GM19468 (cell line): Measurements from ENCODE around the gene ANKS1B.
"Not testable (repeated sequence)": the region's sequence is repeated elsewhere in the genome, so short reads cannot be mapped to it uniquely, and the experiment has no call there.

ENCODE experiments used
- ATAC-seq: cut with Tn5 transposase; IDR thresholded peaks from one replicate; pipeline ENCODE4 v1.9.1; 2021; ENCODE audit warnings: mild to moderate bottlenecking, moderate library complexity, moderate number of reproducible peaks; ENCODE audit not compliant: unreplicated experiment; ENCODE audit errors: extremely low read depth

The ANKS1B gene

DNA sequence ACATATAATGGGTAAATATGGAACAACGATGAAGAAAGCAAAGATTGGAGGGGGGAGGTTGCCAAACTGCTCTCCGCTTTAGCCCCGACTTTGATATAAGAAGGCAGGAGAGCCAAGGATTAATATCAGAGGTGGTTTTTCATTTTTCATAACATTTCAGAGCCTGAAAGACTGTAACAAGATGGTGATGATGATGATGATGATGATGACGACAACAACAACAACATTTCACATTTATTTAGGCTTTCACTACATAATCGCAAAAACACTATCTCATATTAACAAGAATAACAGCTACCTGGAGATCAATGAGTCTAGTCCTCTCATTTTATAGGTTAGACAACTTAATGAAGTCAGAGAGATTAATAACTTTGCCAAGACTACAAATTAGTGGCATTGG, 86.1 kb downstream of the ANKS1B start:
- no peak for ATAC-seq

DNA sequence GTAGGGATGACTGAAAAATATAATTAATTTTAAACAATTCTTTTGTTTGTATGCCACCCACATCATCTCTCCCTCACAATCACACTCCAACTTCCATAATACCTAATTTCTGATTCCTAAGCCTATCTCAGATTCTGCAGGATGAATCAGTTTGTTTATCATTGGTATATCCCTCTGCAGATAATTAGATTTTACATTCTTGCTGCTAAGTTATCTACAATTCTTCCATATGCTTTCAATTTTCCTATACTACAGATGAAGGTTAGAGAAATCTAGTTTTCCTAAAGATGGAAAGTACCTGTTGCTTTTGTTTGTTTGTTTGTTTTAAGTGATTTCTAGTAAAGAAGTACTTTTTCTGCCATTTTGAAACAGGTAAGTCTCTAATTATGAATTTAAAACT, 105.3 kb downstream of the ANKS1B start:
- no peak for ATAC-seq

DNA sequence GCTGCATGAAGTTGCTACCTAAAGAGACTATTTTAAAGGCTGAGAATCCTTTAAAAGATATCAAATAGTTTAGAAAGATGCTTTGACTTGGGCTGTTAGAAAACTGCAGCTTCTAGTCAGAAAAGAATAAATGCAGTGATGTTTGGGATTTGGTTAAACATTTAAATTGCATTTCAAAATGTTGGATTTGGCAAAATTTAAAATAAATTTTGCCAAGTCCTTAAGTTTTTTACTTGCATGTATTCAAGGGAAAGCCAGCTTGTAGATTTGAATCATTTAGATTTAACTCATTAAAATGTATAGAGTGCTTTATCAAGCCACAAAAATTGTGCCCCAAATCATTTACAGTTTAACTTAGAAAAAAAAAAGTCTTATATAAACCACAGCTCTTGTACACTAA, 109.7 kb downstream of the ANKS1B start:
- no peak for ATAC-seq

DNA sequence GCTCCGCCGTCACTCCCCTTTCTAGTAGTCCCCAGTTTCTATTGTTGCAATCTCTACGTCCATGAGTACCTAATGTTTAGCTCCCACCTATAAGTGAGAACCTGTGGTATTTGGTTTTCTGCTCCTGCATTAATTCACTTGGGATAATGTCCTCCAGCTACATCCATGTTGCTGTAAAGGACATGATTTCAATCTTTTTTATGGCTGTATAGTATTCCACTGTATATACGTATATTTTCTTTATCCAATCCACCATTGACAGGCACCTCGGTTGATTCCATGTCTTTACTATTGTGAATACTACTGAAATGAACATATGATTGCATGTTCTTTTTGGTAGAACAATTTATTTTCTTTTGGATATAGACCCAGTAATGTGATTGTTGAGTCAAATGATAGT, 114.7 kb downstream of the ANKS1B start:
- ATAC-seq: no peak

DNA sequence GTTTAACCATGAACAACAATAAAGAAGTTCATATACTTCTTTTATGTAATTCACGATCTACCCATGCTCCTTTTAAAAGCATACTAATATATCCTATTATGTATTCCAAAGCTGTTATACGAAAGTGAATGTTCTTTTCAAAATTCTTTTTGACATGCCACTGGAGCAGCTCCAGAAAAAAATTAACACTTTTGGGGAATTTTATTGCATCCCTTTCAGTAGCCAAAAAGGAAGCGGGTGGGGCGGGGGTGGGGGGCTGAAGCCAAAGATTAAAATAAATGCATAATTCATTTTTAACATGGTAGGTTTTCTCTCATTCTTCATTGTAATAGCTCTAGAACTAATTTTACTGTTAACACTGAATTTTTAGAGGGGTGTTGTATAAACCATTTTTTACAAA, 123.0 kb downstream of the ANKS1B start:
- no peak for ATAC-seq

DNA sequence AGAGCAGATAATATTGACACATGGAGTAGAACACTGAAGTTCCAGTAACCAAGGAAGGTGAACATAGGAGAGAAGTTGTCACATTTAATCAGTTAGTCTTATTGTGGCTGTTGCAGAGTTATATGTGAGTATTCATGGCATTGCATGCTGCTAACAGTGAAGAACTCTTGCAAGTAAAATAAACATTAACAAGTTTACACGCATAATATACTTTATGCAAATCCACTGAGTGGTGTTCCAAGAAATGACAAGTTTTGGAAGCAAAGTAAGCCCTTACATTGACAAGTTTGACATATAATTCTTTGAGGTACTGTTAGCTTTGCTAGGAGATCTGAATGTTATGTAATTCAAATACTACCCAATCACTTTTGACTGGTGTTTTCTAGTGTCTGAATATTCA, 125.6 kb downstream of the ANKS1B start:
- ATAC-seq: no peak

DNA sequence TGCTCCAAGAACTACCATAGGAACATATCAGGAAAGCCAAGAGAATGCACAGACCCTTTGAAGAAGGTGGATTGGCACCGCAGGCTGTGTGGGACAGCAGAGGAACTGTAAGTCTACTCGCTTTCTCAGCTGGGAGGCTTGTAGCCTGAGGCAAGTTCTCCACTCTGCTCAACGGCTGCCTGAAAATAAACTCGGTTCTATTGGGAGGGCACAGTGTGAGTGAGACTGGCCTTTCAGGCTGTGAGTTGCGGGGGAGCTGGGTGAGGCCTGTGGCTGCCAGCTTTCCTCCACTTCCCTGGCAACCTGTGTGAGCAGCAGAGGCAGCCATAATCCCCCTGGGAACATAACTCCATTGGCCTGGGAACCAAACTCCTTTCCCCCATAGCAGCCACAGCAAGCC, 132.1 kb downstream of the ANKS1B start:
- ATAC-seq: no peak

DNA sequence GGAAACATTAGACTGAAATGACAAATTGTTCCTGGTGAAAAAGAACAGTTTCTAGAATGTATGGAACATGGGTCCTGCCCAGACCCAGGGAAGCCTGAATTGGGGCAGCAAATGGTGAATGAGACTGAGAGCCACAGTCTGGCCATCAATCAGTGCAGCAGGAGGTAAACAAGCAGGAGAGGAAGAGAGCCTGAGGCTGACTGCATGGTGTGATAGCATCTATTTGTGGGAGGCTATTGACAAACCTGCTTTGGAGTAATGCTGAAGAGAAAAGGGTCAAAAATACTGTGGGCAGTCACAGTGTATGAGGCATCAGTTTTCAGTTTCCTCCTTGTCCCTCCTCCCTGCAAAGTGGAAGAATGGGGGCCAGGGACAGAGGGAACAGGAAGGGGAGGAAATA, 136.8 kb downstream of the ANKS1B start:
- ATAC-seq: no peak

DNA sequence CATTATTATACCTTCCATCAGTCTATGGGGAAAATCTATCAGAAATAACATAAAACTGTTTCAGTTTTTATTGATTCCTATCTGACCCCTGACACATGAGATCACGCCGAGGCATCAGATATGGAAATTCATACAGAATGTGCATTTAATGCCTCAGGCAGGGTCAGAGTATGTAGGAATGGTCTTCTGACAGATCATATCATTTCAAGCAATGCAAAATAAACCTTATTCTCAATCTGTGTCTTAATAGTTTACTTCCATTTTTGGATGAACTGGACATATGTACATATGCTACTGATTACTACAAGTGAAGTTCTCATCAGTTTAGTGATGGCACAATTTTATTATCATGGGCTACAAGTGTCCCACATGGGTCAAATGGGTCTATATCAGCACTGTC, 150.0 kb downstream of the ANKS1B start:
- ATAC-seq: no peak

DNA sequence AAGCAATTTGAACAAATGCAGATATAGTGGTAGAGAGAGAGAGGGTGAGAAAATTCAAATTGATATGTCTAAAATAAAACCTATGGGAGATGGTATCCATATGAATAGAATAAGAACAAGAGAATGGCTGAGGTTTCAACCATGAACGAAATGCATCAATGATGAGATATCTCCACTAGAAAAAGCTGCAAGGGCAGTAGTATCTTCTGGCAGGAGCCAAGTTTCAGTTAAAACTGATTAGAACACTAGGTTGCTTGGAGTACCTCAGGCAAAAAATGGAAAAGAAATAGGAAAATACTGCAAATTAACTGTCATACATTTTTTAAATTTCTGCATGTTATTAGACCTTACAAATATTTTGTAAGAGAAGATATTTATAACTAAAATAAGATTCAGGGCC, 151.3 kb downstream of the ANKS1B start:
- no peak for ATAC-seq

DNA sequence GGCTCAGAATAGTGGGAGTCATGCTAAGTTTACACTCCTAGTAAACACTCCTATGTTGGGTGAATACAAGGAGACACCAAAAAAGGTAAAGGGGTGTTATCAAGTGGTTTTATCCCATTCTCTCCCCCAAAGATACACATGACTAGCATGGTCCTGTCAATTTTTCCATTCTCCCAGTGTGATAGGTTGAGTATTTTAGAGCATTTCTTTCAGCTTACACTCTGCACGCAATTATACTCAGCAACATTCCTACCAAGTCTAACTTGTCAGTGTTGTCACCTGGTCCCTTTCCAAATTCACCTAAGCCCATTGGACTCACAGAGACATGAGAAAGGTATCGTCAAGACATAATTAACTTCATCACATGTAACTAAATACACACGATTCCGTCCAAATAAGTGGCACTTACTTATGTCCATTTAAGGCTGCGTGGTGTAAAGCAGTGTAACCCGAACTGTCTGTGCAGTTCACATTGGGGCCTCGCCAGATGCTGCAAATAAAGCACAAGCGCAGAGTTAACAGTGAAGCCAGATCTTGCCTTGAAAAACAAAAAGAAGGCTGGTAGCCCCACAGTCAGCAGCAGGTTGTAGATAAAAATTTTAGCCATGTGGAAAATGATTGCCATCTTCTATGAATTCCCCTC, 159.7 kb downstream of the ANKS1B start:
- ATAC-seq: no peak

DNA sequence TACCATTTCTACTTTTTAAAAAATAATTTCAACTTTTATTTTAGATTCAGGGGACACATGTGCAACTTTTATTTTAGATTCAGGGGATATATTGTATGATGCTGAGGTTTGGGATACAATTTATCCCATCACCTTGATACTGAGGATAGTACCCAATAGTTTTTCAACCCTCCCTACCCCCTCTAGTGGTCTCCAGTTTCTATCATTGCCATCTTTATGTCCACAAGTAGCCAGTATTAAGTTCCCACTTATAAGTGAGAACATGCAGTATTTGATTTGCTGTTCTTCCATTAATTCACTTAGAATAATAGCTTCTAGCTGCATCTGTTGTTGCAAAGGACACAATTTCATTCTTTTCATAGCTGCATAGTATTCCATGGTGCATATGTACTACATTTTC, 162.5 kb downstream of the ANKS1B start:
- ATAC-seq: no peak

DNA sequence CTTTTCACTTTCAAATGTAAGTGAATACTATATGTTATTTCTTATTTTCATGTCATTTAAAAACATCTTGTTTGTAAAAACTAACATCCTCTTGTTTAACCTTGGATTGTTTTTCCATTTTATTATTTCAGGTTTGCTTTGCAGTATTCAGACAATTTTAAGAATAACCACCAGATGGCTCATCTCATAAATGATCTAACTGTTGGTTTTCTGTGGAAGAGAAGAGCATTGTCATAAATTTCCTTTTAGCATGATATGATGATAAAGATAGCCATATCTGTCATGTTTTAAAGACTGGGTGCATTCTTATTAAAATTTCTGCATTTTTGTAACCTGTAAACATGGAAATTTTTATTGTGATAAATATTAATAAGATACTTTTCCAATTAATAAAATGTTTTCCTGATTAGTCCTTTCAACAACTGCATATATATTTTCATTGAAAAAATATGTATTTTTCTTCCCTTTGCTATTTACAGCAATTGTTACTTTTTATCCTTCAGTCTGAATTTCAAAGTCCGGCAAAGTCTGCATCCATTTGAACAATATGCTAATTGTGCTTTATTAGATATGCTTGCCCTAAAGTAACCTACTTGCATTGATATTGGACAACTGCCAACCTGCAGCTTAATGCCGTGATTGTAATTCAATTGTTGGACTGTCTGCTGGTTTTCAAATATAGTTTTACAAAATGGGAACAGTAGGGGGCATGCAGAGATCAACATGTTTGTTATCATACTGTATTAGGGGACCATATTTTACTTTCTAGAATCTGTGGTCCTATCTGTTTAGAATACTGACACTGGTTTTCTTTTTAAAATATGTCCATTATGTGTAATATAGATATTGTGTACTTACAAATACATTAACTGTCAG, 173.8 kb downstream of the ANKS1B start:
- ATAC-seq: no peak

DNA sequence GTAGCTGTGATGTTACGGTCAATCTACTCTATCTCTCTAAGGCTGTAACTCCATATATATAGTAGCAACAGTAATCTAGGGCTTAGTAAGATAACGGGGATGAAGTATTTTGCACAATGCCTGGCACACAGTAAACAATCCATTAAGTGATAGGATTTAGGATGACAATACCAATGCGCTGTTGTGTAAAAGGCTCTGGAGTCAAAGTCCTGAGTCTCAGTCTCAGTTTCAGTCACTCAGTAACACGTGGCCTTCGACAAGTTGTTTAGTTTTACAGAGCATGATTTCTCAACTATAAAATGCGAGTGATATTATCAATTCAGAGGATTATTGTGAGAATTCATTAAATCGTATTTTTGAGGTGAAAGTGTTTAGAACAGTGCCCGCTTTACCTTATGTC, 174.8 kb downstream of the ANKS1B start:
- no peak for ATAC-seq

DNA sequence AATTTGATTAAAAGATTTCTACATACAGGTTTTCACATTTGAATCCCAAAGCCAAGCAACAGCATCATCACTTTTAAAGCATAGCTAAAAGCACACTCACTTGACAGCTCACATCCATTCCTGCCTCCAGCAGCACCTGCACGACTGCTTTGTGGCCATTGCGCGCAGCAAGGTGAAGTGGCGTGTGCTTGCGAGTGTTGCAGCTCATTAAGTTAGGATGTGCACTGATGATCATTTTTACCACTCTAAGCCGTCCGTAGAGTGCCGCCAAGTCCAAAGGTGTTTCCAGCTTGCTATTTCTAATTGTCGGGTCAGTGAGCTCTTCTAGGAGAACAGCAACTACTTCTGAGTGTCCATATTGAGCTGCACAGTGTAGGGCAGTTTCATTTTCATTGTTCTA, 178.4 kb downstream of the ANKS1B start:
- no peak for ATAC-seq

DNA sequence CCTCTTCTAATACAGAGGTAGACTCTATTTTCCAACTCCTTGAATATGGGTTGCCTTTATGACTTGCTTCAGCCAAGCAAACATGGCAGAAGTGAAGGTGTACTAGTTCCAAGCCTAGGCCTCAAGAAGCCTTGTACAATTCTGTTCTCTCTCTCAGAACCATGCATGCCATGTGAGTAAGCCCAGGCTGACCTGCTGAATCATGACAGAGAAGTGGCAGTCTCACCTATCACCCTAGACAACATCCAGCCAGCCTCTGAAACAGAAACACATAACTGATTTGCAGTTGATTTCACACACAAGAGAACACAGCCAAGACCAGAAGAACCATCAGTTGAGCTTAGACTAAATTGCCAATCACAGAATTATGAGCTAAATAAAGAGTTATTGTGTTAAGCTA, 180.0 kb downstream of the ANKS1B start:
- no peak for ATAC-seq

DNA sequence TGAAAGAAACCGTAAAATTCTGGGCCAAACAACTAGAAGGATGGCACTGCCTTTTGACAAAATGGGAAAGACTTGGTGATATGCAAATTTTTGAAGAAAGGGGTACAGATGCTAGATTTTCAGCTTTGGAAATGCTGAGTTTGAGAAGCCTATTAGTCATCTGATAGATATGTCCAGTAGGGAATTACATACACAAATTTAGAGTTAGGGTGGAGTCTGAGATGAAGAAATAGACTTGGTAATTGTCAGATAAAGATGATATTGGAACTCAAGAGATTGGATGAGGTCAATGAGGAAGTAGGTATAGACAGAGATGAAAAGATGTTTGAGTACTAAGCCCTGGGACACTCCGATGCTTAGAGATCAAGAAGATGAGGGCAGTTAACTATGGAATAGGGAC, 184.1 kb downstream of the ANKS1B start:
- no peak for ATAC-seq

DNA sequence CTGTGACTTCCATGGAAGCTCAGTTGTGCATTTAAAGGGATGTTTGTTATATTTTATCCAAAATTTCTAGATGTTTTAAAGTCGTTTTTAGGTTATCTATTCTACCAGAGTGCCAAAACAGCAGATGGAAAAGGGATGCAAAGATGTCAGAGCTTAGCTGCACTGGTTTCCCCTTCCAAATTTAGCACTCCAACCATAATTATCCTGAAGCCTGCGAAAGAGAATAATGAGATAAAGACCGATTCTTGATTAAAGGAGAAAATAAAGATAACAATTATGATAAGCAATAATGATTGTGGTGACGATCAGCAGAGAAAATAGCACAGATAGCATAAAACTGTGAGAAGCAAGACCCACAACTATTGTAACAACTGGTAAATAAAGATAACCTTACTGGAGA, 186.8 kb downstream of the ANKS1B start:
- not testable (repeated sequence) for ATAC-seq

DNA sequence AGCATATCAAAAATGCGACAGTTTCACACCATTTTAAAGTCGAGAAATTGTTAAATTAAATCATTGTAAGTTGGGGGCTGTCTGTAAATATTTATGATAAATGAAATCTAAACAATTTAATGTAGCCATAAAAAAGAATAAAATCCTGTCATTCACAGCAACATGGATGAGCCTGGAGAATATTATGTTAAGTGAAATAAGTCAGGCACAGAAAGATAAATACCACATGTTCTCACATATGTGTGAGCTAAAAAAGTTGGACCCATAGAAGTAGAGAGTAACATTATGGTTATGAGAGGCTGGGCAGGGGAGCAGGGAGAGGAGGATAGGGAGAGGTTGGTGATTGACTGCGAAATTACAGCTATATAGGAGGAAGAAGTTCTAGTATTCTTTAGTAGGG, 201.3 kb downstream of the ANKS1B start:
- ATAC-seq: no peak

DNA sequence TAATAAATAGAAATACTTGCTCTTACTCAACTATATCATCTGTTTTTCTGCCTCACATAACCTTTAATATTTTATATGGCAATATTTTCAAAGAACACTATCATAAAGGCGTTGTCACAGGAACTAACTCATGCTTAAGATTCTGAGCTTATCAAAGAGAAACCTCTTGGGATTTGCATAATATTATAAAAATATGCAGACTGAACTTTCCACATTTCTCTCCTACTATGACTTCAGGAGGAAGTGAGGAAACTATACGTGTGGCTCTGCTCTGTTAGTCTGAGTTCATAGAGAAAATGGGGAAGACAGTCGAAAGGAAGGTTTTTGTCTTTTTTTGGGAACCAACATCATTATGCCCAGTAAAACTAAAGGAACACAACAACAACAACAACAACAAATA, 212.5 kb downstream of the ANKS1B start:
- no peak for ATAC-seq

DNA sequence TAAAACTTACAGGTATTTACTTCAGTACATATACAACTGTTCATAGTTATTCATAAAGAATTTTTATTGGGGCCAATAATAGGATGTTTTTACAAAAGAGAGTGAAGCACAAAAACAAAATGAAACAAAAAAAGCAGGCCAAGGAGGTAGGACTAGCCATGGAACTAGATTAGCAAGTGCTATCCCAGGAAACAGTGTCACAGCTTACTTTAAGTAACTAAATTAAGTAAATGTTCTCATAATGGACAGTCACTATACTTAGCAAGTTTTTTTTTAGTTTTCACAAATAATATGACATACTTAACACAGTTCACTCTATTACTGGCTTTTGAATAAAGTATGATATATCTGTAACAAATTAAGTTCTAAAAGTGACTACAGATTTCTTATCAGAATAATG, 213.1 kb downstream of the ANKS1B start:
- ATAC-seq: no peak

DNA sequence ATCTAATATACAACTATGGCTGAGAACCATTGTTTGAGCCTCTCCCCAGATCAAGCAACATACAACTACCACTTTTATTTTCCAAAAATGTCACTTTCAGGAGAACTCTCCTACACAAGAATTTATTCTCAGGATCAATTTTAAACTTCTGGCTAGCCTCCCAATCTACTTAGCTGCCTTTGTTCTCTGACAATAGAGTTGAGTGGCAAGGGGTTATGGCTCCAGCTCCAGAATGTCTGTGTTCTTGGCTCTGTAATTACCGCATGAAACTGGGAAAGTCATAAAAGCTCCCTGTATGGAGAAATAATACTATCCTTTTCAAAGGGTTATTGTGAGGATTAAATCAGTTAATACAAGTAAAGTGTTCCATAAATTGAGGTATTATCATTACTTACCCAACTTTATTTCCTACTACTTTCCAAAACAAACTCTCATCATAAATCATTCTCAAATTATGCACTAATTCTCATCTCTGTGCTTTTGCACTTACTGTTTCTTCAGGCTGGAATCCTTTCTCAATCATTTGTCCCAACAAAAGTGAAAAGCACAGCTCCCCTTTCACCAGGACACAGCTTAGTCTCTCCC, 215.2 kb downstream of the ANKS1B start:
- no peak for ATAC-seq
